Activated T-cell treated with anti-CD3 and anti-CD28 coated beads, Interleukin-2, amount 50 U/mL, for 24 hours (primary cell): ENCODE results near the gene FBLIM1.

Source experiments
- DNase-seq: peaks from one replicate; pipeline ENCODE4 v3.0.0-alpha.2; 2020
- H3K27ac Mint-ChIP-seq: 2 replicates; pipeline ENCODE4 v1.8.0; 2020; ENCODE audit warnings: mild to moderate bottlenecking, mixed read lengths
- H3K27me3 Mint-ChIP-seq: 2 replicates; pipeline ENCODE4 v1.8.0; 2020; ENCODE audit warnings: mixed read lengths
- H3K36me3 Mint-ChIP-seq: 2 replicates; pipeline ENCODE4 v1.8.0; 2020; ENCODE audit warnings: low read depth, mixed read lengths
- H3K4me1 Mint-ChIP-seq: 2 replicates; pipeline ENCODE4 v1.8.0; 2020; ENCODE audit warnings: low read depth, mixed read lengths
- H3K4me3 Mint-ChIP-seq: 2 replicates; pipeline ENCODE4 v1.8.0; 2020; ENCODE audit warnings: mild to moderate bottlenecking, moderate library complexity, mixed read lengths
- H3K9me3 Mint-ChIP-seq: 2 replicates; pipeline ENCODE4 v1.8.0; 2020; ENCODE audit warnings: mixed read lengths

Gene FBLIM1

DNA sequence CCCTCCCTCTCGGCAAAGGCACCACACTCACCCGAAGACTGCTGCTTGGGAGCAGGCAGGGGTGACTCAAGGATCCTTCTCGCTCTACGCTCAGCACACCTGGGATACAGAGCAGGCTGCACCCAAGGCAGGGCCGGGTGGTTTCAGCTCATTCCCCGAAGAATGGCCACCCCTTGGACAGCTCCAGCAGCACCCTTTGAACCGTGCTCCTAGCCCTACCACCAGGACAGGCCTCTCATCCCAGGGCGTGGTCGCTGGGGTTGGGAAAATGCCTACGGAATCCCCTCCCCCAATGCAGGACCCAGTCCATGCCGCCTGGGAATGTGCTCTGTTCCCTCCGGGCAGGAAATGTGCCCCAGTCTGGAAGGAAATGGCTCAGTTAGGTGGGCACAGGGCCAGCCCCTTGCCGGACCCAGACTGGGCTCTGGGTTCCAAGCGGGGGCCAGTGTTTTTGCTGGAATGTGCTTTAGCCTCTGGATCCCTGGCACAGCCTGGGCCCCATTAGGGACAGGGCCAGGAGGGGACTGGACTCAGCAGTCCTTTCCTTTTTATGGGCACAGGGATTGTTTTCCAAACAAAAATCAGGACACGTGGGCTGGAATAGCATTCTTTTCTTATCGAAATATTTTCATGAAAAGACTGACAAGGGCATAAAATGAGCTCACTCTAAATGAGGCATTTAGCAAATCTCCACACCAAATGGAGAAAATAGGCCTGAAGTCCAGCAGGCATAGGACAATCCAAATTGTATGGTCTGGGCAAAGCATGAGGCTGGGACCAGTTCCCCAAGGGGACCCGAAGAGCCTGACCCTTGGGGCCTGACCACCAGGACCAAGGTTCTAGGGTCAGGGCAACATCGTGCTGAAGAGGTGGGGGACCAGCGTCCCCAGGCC lies 8.9 kb upstream of the FBLIM1 start:
- Mint-ChIP-seq H3K9me3 (no peaks in the 10 kb centered on the region), H3K4me1 (no peaks in the 10 kb centered on the region), H3K36me3 (no peaks in the 10 kb centered on the region), H3K27me3 (peaks cover 12% of the 10 kb centered on the region), H3K27ac (no peak overlapping the region), H3K4me3 (no peak overlapping the region)
- no peak for DNase-seq

- Mint-ChIP-seq H3K27me3 (peaks cover 17% of the 10 kb centered on the region), H3K27ac (no peak overlapping the region), H3K4me3 (no peak overlapping the region), H3K36me3 (no peaks in the 10 kb centered on the region), H3K4me1 (no peaks in the 10 kb centered on the region), H3K9me3 (no peaks in the 10 kb centered on the region)
- no peak for DNase-seq
Observed at GRCh38 chr1:15750924-15751323, 7.7 kb upstream of the FBLIM1 start.

- peaks cover 6% of the 10 kb centered on the region for H3K4me1 Mint-ChIP-seq
- no peak overlapping the region for H3K27ac Mint-ChIP-seq
- no peak overlapping the region for H3K4me3 Mint-ChIP-seq
- DNase-seq: no peak
- no peaks in the 10 kb centered on the region for H3K36me3 Mint-ChIP-seq
- H3K9me3 Mint-ChIP-seq: no peaks in the 10 kb centered on the region
- H3K27me3 Mint-ChIP-seq: peaks cover 25% of the 10 kb centered on the region
Observed at GRCh38 chr1:15751717-15752116, 6.9 kb upstream of the FBLIM1 start.

DNA sequence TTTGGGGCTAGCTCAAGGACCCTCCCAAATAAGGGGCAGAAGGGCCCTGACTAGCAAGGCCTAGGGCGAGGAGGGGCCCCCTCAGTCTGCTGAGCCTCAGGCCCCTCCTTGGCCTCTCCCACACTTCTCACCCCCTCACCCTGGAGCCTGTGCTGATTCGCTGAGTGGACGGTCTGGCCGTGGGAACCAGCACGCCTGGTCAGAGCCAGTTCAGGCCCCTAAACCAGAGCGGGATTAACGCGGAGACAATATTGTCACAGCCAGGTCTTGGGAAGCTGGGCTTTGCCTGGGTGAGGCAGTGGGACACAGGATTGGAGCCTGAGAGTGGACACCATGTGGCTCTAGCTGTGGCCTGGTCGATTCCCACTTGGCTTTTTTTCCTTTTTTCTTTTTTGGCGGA lies 4.8 kb upstream of the FBLIM1 start:
- no peak for DNase-seq
- Mint-ChIP-seq H3K27me3 (peaks cover 40% of the 10 kb centered on the region), H3K4me3 (no peak overlapping the region), H3K9me3 (no peaks in the 10 kb centered on the region), H3K27ac (no peak overlapping the region), H3K36me3 (no peaks in the 10 kb centered on the region), H3K4me1 (peaks cover 17% of the 10 kb centered on the region)

DNA sequence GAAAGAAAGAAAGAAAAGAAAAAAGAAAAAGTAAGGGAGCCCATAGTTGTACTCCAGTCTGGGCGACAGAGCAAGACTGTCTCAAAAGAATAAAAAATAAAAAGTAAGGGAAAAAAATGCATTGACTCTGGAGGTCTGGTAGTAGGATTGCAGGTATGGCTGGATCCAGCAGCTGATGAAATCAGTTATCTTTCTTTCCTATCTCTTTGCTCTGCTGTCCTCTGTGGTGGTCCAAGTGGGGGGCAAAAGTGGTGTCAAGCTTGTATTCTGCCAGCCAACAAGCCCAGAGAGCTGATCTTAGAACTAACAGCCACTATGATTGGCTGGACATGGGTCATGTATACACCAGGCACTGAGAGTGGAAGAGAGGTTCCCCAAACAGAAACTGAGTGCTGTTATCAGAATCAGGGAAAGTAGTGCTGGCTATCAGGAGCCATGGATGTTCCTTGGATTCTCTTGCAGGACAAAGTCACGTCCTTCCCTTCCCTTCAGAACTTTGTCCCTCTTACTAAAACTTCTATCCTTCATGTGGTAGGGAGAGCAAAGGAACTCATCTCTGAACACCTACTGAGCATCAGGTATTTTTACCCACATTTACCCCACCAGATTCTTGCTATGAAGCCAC lies 3.5 kb upstream of the FBLIM1 start:
- no peak overlapping the region for H3K4me3 Mint-ChIP-seq
- peaks cover 50% of the 10 kb centered on the region for H3K27me3 Mint-ChIP-seq
- no peak overlapping the region for H3K27ac Mint-ChIP-seq
- no peak for DNase-seq
- H3K9me3 Mint-ChIP-seq: no peaks in the 10 kb centered on the region
- H3K36me3 Mint-ChIP-seq: no peaks in the 10 kb centered on the region
- H3K4me1 Mint-ChIP-seq: peaks cover 18% of the 10 kb centered on the region

DNA sequence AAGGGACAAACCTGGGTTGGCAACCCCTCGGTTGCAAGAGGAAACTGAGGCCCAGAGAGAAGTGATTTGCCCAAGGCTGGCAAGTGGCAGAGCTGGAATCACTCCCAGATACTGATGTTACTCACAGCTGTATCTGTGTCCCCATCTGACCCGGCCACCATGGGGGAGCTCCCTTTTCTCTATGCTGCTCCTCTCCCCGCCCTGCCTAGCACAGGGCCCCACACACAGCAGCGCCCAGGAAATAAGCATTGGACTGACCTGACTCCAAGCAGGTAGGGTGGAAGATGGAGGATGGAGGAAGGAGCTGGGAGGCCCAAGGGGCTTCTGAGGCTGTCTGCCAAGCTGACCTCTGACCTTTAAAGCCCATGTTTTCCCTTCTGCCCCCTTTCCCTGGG lies 3.0 kb upstream of the FBLIM1 start:
- no peak overlapping the region for H3K4me3 Mint-ChIP-seq
- H3K4me1 Mint-ChIP-seq: peaks cover 18% of the 10 kb centered on the region
- no peak for DNase-seq
- H3K27me3 Mint-ChIP-seq: peaks cover 53% of the 10 kb centered on the region
- H3K9me3 Mint-ChIP-seq: no peaks in the 10 kb centered on the region
- no peaks in the 10 kb centered on the region for H3K36me3 Mint-ChIP-seq
- H3K27ac Mint-ChIP-seq: no peak overlapping the region

- peaks cover 61% of the 10 kb centered on the region for H3K27me3 Mint-ChIP-seq
- H3K4me1 Mint-ChIP-seq: peaks cover 18% of the 10 kb centered on the region
- H3K27ac Mint-ChIP-seq: no peak overlapping the region
- H3K36me3 Mint-ChIP-seq: no peaks in the 10 kb centered on the region
- no peak for DNase-seq
- no peak overlapping the region for H3K4me3 Mint-ChIP-seq
- H3K9me3 Mint-ChIP-seq: no peaks in the 10 kb centered on the region
Observed at GRCh38 chr1:15756143-15757015, 2.2 kb upstream of the FBLIM1 start.

DNA sequence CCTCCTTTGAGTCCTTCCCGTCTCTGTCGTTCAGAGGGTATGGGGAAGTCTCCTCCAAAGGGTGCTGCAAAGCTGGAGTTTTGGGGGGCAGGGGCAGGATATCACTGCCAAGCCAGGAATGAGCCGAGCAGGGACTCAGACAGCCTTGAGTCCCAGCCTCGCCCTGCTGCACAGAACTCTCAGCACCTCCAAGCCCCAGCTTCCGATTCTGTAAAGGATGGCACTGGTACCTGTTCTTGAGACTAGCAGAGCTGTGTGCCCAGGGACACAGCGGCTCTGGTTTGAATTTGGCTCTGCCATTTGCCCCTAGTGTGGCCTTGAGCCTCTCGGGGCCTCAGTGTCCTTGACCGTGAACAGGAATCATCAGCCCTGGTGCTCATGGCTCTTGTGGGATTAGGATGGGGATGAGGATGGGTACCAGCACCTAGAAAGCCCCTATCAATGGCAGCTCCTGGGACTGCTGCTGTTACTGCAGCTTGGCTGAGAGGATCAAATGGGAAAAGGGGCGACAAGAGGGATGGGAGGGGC lies 1.5 kb upstream of the FBLIM1 start:
- Mint-ChIP-seq H3K4me3 (no peak overlapping the region), H3K27ac (no peak overlapping the region), H3K27me3 (peaks cover 61% of the 10 kb centered on the region)

GRCh38 chr1:15757575-15758342 lies 836 bp upstream of the FBLIM1 start:
- no peaks in the 10 kb centered on the region for H3K9me3 Mint-ChIP-seq
- peak overlapping the region; percentile 59 for H3K4me3 Mint-ChIP-seq
- no peaks in the 10 kb centered on the region for H3K36me3 Mint-ChIP-seq
- peaks cover 18% of the 10 kb centered on the region for H3K4me1 Mint-ChIP-seq
- H3K27ac Mint-ChIP-seq: no peak overlapping the region
- H3K27me3 Mint-ChIP-seq: peaks cover 64% of the 10 kb centered on the region
- no peak for DNase-seq

More for the DNA sequence above, 1.5 kb upstream of the FBLIM1 start:
- DNase-seq: no peak
- Mint-ChIP-seq H3K9me3 (no peaks in the 10 kb centered on the region), H3K4me1 (peaks cover 18% of the 10 kb centered on the region), H3K36me3 (no peaks in the 10 kb centered on the region)

- Mint-ChIP-seq H3K27ac (no peak overlapping the region), H3K36me3 (no peaks in the 10 kb centered on the region), H3K4me3 (peak overlapping the region; percentile 27), H3K27me3 (peaks cover 58% of the 10 kb centered on the region), H3K9me3 (no peaks in the 10 kb centered on the region), H3K4me1 (peaks cover 18% of the 10 kb centered on the region)
- DNase-seq: peak; percentile 41
Observed at GRCh38 chr1:15758953-15759661, 512 bp downstream of the FBLIM1 start.

GRCh38 chr1:15760520-15761211 lies 2.1 kb downstream of the FBLIM1 start:
- Mint-ChIP-seq H3K4me1 (peaks cover 18% of the 10 kb centered on the region), H3K36me3 (no peaks in the 10 kb centered on the region), H3K27ac (no peak overlapping the region), H3K4me3 (no peak overlapping the region), H3K27me3 (peaks cover 60% of the 10 kb centered on the region), H3K9me3 (no peaks in the 10 kb centered on the region)
- no peak for DNase-seq

DNA sequence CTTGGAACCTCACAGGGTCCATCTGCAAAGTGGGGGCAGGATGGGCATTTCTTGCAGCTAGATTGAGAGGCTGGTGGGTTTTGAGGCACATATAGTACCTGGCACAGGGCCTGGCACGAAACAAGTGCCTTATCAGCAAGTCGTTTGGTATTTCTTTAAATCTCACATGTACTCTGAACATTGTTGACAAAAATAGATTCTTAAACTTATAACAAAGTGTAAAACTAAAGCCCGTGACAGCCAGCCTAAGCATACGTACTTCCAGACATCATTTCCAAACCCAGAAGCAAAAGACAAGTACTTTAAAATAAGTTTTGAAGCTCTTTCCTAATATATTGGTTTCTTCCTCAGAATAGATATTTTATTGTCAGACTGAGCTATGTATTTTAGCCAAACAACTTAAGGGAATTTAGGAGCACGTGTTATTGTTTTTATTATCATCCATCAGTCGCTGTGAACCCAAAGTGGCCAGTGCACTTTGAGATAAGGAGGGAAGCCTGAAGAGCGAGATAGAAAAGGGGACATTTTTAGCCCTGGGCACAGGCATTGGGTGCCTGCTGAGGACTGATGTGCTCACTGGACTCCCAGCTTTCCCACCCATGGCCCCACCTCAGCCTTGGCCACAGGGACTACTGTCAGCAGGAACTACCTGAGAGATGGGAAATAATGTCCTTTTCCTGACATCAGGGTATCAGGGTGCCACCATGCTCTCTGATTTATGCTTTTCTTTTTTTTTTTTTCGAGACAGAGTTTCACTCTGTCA lies 3.0 kb downstream of the FBLIM1 start:
- Mint-ChIP-seq H3K27me3 (peaks cover 56% of the 10 kb centered on the region), H3K36me3 (no peaks in the 10 kb centered on the region), H3K4me3 (no peak overlapping the region), H3K27ac (no peak overlapping the region), H3K4me1 (peaks cover 13% of the 10 kb centered on the region), H3K9me3 (no peaks in the 10 kb centered on the region)
- no peak for DNase-seq
